Esophagus squamous epithelium (tissue), 4 donors: Measurements from ENCODE around the gene VWA1.

ENCODE experiments used
- POLR2A ChIP-seq, 4 donors: fragments of 450-650 bp; IDR thresholded peaks; one replicate each; pipeline ENCODE4 v1.6.1; 2017; ENCODE audit warnings: antibody characterized with exemption in 4 of 4, mild to moderate bottlenecking in 4 of 4, moderate library complexity in 3 of 4
- TF ChIP-seq, protein P1 (sequence below), 6 experiments: fragments of 450-650 bp in 4 of 6; fragments of 200-600 bp in 2 of 6; sonication (generic) in 2 of 6; IDR thresholded peaks; one replicate each; pipeline ENCODE4 v1.5.1; 2016 to 2019; ENCODE audit warnings: antibody characterized with exemption in 6 of 6, mild to moderate bottlenecking in 4 of 6, moderate library complexity in 4 of 6

DNA sequence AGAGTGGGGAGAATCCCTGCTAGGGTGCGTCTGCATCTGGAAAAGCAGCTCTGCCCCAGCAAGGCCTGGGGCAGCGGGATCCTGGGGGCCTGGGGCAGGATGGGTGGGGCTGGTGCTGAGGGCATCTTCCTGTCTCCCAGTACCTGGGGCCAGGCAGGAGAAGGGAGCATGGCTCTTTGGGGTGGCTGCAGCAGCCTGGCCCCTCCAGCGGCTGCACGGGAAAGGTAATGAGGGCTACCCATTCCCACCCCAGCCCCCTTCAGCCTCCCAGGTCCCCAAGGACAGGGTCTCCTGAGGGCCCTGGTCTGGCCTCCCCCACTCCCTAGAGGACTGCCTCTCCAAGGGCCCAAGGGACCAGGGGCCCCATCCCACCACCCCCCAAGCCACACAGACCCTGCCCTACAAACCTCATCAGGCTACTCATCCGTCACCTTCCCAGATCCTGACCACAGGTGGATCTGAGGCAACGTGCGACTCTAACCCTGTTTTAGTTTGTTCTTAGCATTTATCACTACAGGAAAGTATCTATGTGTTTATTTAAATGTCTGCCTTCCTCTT is 13.5 kb upstream of the VWA1 start:
- TF ChIP-seq, protein P1, sequence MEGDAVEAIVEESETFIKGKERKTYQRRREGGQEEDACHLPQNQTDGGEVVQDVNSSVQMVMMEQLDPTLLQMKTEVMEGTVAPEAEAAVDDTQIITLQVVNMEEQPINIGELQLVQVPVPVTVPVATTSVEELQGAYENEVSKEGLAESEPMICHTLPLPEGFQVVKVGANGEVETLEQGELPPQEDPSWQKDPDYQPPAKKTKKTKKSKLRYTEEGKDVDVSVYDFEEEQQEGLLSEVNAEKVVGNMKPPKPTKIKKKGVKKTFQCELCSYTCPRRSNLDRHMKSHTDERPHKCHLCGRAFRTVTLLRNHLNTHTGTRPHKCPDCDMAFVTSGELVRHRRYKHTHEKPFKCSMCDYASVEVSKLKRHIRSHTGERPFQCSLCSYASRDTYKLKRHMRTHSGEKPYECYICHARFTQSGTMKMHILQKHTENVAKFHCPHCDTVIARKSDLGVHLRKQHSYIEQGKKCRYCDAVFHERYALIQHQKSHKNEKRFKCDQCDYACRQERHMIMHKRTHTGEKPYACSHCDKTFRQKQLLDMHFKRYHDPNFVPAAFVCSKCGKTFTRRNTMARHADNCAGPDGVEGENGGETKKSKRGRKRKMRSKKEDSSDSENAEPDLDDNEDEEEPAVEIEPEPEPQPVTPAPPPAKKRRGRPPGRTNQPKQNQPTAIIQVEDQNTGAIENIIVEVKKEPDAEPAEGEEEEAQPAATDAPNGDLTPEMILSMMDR (IDR thresholded peaks at IDR 0.05) = no peak
- TF ChIP-seq POLR2A (IDR thresholded peaks at IDR 0.05) = no peak
